HG02678 (cell line): ENCODE data around the gene DIAPH2.
A peak's percentile ranks its signal among the peaks of the same experiment; 100 is the strongest.

ENCODE experiments used
- ATAC-seq: cut with Tn5 transposase; IDR thresholded peaks from one replicate; pipeline ENCODE4 v1.9.1; 2021; ENCODE audit warnings: mild to moderate bottlenecking, moderate library complexity; ENCODE audit not compliant: unreplicated experiment

Gene DIAPH2

DNA sequence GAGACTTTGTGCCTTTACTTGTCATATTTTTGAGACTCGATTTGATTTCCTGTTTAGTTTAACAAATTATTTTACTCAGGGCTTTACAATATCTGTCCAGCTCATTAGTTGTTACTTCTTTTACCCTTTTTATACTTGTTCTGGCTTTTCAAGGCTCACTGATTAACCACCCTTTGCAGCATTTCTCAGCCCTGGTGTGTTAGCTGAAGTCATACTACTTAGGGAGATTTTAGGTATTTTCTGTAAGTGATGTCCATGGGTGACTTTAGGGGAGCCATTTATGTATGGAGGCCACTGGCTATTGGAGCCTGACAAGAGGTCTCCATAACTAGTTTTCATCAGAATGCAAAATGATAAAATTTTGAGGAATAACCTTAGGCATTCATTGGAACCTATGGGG is 346.3 kb downstream of the DIAPH2 start:
- ATAC-seq, result peak; percentile 29

- ATAC-seq, result peak; percentile 92
Measured at GRCh38 chrX:97039363-97040029, 354.9 kb downstream of the DIAPH2 start.

- ATAC-seq, result no peak
Measured at GRCh38 chrX:97045470-97045869, 360.8 kb downstream of the DIAPH2 start.

GRCh38 chrX:97046867-97047266 is 362.2 kb downstream of the DIAPH2 start:
- no peak for ATAC-seq

DNA sequence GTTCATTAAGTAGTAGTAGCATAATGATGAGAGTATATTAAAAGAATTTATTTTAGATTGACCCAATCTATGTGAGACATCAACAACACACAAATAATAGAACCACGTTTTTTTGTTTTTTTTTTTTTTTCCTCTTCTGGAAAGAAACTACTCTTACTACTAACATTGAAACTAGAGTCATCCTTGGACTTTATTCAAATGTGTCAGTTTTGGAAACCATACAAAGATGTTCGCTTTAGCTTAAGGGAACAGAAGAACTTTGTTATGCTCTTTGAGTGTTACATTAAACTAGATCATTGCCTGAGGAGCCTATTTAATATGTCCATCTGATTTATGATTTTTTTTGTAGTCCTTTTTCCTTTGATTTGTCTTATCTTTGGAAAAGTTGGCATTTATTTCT is 365.8 kb downstream of the DIAPH2 start:
- ATAC-seq, result no peak

DNA sequence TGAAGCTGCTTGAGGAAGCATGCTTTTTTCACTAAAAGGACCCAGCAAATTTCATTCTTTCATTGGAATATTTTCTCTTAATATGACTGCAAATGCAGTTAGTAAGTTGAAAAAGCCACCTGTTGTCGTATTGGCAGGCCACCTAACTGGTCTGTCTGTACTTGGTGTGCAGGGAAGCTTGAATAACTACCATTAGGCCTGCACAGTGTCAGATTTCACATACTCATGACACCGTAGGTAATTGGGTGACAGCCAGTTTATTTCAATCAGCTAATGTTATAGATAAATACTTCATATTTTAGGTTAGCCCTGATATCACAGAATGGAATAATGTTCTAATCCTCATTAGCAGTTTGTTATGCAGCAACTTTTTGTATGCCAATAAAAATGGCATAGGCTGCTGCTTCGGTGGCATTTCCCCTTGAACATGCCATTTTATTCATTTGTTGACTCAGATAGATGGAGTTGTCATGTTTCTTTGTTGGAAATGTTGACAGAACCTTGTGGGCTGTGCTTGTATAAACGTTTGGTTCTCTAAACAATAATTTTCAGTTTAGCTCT is 372.8 kb downstream of the DIAPH2 start:
- ATAC-seq, result no peak

DNA sequence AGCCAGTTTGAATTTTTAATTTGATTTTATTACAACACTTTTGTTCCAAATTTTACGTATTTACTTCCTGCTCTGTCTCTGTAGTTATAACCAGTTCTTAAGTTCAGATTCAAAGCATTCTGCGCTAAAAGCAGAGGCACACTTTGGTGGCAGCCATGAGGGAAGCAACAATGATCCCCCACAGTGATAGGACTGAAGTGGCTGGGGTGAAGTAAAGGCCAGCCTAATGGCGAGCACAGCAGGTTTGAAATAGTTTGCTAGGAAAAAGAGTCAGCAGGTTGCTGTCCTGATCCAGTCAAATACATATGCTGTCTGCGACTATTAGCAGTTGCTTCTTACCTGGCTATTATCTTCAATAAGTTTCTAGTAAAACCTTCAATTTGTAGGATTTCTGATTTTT is 375.4 kb downstream of the DIAPH2 start:
- ATAC-seq, result no peak

- ATAC-seq, result no peak
Measured at GRCh38 chrX:97065066-97065465, 380.4 kb downstream of the DIAPH2 start.

- ATAC-seq, result no peak
Measured at GRCh38 chrX:97065973-97066372, 381.3 kb downstream of the DIAPH2 start.

DNA sequence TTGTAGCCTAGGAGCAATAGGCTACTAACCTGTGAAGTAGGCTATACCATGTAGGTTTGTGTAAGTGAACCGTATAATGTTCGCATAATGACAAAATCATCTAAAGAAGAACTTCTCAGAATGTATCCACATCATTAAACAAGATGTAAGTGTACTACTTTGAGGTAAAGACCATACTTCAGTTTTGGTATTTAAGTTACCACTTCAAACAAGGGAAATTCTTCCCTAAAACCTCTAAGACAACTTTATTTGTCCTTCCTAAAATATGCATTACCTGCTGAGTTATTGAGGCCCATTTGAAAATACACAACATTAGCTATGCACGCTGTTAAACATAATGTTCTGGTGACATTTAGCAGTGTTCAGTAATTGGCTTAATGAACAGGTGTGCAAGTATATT is 381.7 kb downstream of the DIAPH2 start:
- no peak for ATAC-seq

- ATAC-seq, result no peak
Measured at GRCh38 chrX:97070346-97070745, 385.7 kb downstream of the DIAPH2 start.

DNA sequence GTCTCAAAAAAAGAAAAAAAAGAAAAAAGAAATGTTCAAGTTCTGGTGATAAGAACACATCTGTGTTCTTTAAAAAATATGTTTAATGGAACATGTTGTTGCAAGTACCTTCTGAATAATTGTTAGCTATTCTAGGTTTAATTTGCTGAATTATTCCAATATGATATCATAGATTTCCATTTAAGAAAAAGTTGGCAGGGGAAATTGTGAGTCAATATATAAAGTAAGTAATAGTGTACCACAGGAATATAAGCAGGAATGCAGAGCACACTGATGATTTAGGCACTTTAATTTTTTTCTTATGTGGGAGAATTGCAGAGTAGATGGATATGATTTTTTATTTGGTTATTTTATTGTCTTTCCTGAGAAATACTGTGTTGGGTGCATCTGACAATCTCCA is 389.8 kb downstream of the DIAPH2 start:
- no peak for ATAC-seq

- ATAC-seq, result no peak
Measured at GRCh38 chrX:97089116-97089515, 404.5 kb downstream of the DIAPH2 start.

GRCh38 chrX:97096385-97096784 is 411.7 kb downstream of the DIAPH2 start:
- ATAC-seq, result no peak

DNA sequence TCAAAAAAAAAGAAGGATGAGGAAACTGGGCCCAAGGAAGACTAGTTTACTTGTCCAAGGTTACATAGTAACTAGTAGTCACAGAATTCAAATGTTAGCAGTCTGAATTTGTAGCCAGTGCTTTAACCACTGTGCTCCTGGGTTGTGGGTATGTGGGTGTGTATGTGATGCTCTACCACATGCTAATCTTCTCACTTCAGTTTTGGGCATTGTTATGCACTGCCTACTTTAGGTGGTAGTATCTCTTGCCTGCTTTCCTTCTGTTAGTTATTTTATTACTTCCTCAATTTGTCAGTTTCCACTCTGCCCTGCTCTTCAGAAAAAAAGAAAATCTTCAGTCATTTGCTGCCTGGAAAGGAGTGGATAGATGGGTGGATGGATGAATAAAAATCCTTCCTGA is 418.3 kb downstream of the DIAPH2 start:
- ATAC-seq, result no peak

DNA sequence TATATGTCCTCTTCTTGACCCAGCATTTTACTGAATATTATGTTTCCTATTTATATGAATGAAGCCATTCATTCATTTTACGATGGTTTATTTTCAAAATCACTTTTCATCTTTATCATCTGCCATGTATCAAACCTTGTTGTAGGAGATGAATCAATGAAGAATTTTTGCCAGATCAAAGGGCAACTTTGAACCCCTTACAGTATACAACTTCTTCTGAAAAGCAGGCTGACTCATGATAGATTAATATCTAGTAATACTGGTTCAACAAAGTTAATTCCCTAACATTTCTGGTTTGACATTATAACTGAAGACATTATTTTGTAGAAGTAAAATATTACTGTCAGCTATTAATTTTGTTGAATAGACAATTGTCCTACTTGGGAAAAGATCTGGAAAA is 425.1 kb downstream of the DIAPH2 start:
- no peak for ATAC-seq

- no peak for ATAC-seq
Measured at GRCh38 chrX:97117572-97117971, 432.9 kb downstream of the DIAPH2 start.

DNA sequence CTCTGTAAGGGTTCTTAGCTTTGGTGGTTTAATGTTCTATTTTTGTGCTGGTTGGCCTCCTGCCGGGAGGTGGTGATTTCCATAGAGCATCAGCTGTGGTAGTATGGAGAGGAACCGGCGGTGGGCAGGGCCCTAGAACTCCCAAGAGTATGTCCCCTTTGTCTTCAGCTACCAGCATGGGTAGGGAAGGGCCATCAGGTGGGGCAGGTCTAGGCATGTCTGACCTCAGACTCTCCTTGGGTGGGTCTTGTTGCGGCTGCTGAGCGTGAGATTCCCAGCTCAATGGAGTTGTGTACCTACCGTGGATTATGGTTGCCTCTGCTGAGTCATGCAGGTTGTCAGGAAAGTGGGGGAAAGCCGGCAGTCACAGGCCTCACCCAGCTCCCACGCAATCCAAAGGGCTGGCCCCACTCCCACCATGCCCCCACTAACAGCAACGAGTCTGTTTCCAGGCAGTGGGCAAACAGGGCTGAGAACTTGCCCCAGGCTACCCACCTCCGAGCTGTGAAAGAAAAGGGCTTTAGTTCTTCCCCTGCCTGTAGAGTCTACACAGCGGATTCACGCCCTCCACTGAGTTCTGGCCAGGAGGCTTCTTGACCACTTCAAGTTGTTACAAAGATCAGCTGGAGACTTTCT is 434.9 kb downstream of the DIAPH2 start:
- ATAC-seq, result no peak

DNA sequence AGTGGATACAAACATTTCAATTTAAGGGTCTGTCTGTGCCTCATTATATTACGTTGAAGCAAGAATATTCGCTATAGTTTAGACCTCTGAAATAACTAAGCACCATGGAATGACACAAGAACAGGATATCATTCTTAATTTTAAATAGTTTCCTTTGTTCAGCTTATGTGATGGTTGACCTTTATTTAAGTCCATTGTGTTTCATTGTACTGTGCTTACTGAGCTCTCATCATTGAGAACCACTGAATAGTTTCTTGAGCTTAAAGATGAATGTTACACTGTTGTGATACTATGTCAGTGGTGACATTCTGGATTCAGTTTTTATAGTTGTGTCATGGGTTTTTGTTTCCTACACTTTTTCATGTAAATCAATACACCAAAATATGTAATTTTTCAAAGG is 438.4 kb downstream of the DIAPH2 start:
- no peak for ATAC-seq

DNA sequence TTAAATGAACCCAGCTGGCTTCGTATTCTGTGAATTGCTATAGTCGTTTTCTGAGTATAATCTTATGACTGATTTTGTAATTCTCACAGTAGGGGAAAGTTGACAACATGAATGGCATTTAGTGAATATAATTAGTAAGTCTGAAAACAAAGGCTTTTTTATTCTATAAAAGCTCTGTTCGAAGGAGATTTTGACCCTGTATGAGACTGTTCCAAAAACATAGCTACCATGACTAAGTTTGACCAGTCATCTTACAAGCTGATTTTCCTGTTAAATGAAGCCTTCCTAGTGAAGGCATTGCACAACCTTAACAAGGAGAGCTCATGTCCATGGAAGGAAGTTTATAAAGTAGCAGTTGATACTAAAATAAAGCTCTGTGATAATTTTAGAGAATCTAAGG is 441.4 kb downstream of the DIAPH2 start:
- no peak for ATAC-seq

DNA sequence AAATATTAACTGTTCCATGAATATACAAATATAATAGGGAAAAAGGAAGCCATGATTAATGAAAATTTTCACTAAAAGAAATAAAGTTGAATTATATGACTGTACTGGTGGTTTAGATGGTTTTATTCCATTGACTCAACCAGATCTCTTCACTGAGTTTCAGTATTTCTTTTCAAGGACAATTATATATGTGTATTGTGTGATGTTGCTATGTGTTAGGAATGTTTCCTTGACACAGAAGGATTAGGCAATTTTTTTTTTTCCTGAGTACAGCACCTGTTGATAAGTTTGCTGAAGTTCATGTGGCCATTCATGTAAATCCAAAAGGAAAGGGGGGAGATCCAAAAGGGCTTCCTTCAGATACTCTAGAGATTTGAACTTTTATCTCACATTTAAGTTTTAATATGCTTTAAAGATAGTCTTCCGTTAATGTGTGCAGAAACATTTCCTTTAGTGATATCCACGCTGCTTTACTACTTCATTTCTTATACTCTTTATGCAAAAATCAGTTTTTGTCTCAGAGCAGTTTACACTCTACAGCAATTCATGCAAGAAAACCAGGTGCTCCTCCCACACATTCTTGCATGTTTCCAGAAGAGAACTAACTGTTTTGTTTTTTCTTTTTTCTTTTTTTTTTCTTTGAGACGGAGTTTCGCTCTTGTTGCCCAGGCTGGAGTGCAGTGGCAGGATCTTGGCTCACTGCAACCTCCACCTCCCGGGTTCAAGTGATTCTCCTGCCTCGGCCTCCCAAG is 448.2 kb downstream of the DIAPH2 start:
- peak; percentile 79 for ATAC-seq

- ATAC-seq, result no peak
Measured at GRCh38 chrX:97145934-97146333, 461.3 kb downstream of the DIAPH2 start.
